ENCODE results near the gene NACC2. TPM values are rescaled to one million over a fixed set of nuclear protein-coding genes. Genes with fewer than 3 reads are reported as not detected.

The NACC2 gene
- total RNA-seq, 1 experiment from 2014 or later: 22.0 TPM

GRCh38 chr9:136026266-136026942 lies 68.7 kb downstream of the NACC2 start:
- H3K4me1 Mint-ChIP-seq (ENCODE audit: low read depth, unreplicated experiment): no peaks in the 10 kb centered on the region
- H3K36me3 Mint-ChIP-seq (ENCODE audit: insufficient read depth, unreplicated experiment): peaks cover 7% of the 10 kb centered on the region
- H3K4me3 Mint-ChIP-seq (ENCODE audit: unreplicated experiment): no peak overlapping the region
- BruUV-seq (replicated peaks): no TSS peak
- H3K27ac Mint-ChIP-seq (ENCODE audit: unreplicated experiment): no peak overlapping the region
- ChIA-PET CTCF (no interaction called here), POLR2A (no interaction called here)
- no peaks in the 10 kb centered on the region for H3K27me3 Mint-ChIP-seq (ENCODE audit: insufficient read depth, unreplicated experiment)
- no peak overlapping the region for H3K4me3 ChIP-seq (ENCODE audit: low read depth, low read length)
- no peaks in the 10 kb centered on the region for H3K4me1 ChIP-seq
- intact Hi-C loops (cut with micrococcal nuclease; ENCODE audit: unreplicated experiment): no loop called here
- H3K9me3 Mint-ChIP-seq (ENCODE audit: unreplicated experiment): no peaks in the 10 kb centered on the region
- TF ChIP-seq CTCF (IDR thresholded peaks at IDR 0.05; ENCODE audit: insufficient read depth in 1 of 2, low read depth in 1 of 2, low read length in 1 of 2, severe bottlenecking in 1 of 2, unreplicated experiment in 1 of 2): no peak
- no peaks in the 10 kb centered on the region for H3K36me3 ChIP-seq (ENCODE audit: control insufficient read depth, insufficient read depth, low read length)
- H3K27me3 ChIP-seq (replicated peaks; ENCODE audit: control insufficient read depth, insufficient read depth, low read length): no peaks in the 10 kb centered on the region
- no peaks in the 10 kb centered on the region; the same call in 1 of the 2 replicates for H3K9me3 ChIP-seq
- DNase-seq: no peak

- H3K4me3 Mint-ChIP-seq (ENCODE audit: unreplicated experiment): no peak overlapping the region
- H3K36me3 ChIP-seq (ENCODE audit: control insufficient read depth, insufficient read depth, low read length): no peaks in the 10 kb centered on the region
- no peaks in the 10 kb centered on the region for H3K4me1 Mint-ChIP-seq (ENCODE audit: low read depth, unreplicated experiment)
- H3K4me3 ChIP-seq (ENCODE audit: low read depth, low read length): no peak overlapping the region
- H3K27me3 Mint-ChIP-seq (ENCODE audit: insufficient read depth, unreplicated experiment): no peaks in the 10 kb centered on the region
- ChIA-PET CTCF (no interaction called here), POLR2A (no interaction called here)
- no peak for TF ChIP-seq CTCF (IDR thresholded peaks at IDR 0.05; ENCODE audit: insufficient read depth in 1 of 2, low read depth in 1 of 2, low read length in 1 of 2, severe bottlenecking in 1 of 2, unreplicated experiment in 1 of 2)
- no peaks in the 10 kb centered on the region for H3K9me3 Mint-ChIP-seq (ENCODE audit: unreplicated experiment)
- no peaks in the 10 kb centered on the region for H3K9me3 ChIP-seq
- no TSS peak for BruUV-seq (replicated peaks)
- H3K4me1 ChIP-seq: no peaks in the 10 kb centered on the region
- no peak overlapping the region for H3K27ac Mint-ChIP-seq (ENCODE audit: unreplicated experiment)
- peaks cover 7% of the 10 kb centered on the region for H3K36me3 Mint-ChIP-seq (ENCODE audit: insufficient read depth, unreplicated experiment)
- no peak for DNase-seq
- no peaks in the 10 kb centered on the region for H3K27me3 ChIP-seq (replicated peaks; ENCODE audit: control insufficient read depth, insufficient read depth, low read length)
- intact Hi-C loops (cut with micrococcal nuclease; ENCODE audit: unreplicated experiment): no loop called here
Measured at GRCh38 chr9:136025481-136025880, 69.6 kb downstream of the NACC2 start.

- no peaks in the 10 kb centered on the region for H3K27me3 ChIP-seq (replicated peaks; ENCODE audit: control insufficient read depth, insufficient read depth, low read length)
- H3K4me1 ChIP-seq: no peaks in the 10 kb centered on the region
- no TSS peak for BruUV-seq (replicated peaks)
- intact Hi-C loops (cut with micrococcal nuclease; ENCODE audit: unreplicated experiment): no loop called here
- no peak overlapping the region for H3K4me3 ChIP-seq (ENCODE audit: low read depth, low read length)
- H3K9me3 ChIP-seq: no peaks in the 10 kb centered on the region
- H3K4me1 Mint-ChIP-seq (ENCODE audit: low read depth, unreplicated experiment): no peaks in the 10 kb centered on the region
- no peak for DNase-seq
- TF ChIP-seq CTCF (IDR thresholded peaks at IDR 0.05; ENCODE audit: insufficient read depth in 1 of 2, low read depth in 1 of 2, low read length in 1 of 2, severe bottlenecking in 1 of 2, unreplicated experiment in 1 of 2): no peak
- no peaks in the 10 kb centered on the region for H3K27me3 Mint-ChIP-seq (ENCODE audit: insufficient read depth, unreplicated experiment)
- ChIA-PET POLR2A (no interaction called here), CTCF (no interaction called here)
- H3K36me3 Mint-ChIP-seq (ENCODE audit: insufficient read depth, unreplicated experiment): peaks cover 7% of the 10 kb centered on the region
- H3K4me3 Mint-ChIP-seq (ENCODE audit: unreplicated experiment): no peak overlapping the region
- no peak overlapping the region for H3K27ac Mint-ChIP-seq (ENCODE audit: unreplicated experiment)
- no peaks in the 10 kb centered on the region for H3K9me3 Mint-ChIP-seq (ENCODE audit: unreplicated experiment)
- H3K36me3 ChIP-seq (ENCODE audit: control insufficient read depth, insufficient read depth, low read length): no peaks in the 10 kb centered on the region
Measured at GRCh38 chr9:136024696-136025316, 70.3 kb downstream of the NACC2 start.

Measured in Caco-2 (cell line).